C4-2B (cell line): ENCODE data around the gene TFF1.

Source experiments
- H3K27ac ChIP-seq: fragments of 450-650 bp; 2 replicates; pipeline ENCODE4 v1.5.1; 2017
- ZFX ChIP-seq: fragments of 450-650 bp; IDR thresholded peaks from 2 replicates; pipeline ENCODE4 v1.6.1; 2017
- TF ChIP-seq, protein P1 (sequence below): fragments of 450-650 bp; conservative IDR thresholded peaks from 2 replicates; pipeline ENCODE4 v1.5.1; 2017; ENCODE audit warnings: mild to moderate bottlenecking

The TFF1 gene

DNA sequence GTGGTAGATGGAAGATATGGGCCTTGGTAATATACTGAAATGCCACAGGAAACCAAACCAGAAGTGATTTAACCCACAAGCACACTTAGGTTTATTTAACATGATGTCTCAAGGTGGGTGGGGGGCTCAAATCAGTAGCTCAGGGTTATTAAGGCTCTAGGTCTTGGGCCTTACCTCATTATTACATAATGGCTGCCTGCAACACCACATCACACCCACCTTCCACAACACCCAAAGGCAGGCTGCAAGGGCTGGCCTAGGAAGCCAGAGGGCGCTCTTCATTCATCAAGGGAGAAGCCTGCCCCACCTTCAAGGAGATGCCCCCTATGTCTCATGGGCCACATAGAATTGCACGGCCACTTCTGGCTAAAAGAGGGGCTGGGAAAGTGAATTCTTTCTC is 6.0 kb downstream of the TFF1 start:
- TF ChIP-seq, protein P1, sequence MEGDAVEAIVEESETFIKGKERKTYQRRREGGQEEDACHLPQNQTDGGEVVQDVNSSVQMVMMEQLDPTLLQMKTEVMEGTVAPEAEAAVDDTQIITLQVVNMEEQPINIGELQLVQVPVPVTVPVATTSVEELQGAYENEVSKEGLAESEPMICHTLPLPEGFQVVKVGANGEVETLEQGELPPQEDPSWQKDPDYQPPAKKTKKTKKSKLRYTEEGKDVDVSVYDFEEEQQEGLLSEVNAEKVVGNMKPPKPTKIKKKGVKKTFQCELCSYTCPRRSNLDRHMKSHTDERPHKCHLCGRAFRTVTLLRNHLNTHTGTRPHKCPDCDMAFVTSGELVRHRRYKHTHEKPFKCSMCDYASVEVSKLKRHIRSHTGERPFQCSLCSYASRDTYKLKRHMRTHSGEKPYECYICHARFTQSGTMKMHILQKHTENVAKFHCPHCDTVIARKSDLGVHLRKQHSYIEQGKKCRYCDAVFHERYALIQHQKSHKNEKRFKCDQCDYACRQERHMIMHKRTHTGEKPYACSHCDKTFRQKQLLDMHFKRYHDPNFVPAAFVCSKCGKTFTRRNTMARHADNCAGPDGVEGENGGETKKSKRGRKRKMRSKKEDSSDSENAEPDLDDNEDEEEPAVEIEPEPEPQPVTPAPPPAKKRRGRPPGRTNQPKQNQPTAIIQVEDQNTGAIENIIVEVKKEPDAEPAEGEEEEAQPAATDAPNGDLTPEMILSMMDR, result no peak
- TF ChIP-seq ZFX, result no peak
- H3K27ac ChIP-seq, result no peak overlapping the region

DNA sequence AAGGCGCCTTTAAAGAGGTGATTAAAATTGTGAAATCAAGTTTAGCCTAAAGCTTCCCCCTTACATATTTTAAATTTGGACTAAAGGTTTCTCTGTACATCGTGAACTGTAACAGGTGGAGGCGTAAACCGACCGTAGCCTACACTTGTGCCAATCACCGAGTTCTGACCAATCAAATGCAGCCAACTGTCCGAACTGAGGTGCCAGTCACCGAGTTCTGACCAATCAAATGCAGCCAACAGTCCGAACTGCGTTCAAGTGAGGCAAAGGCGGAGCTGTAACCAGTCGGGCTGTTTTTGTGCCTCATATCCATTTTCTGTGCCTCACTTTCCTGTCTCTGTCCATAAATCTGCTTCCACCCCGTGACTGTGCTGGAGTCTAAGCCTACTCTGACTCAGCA is 7.4 kb downstream of the TFF1 start:
- TF ChIP-seq, protein P1, result no peak
- TF ChIP-seq ZFX, result no peak
- no peak overlapping the region for H3K27ac ChIP-seq

GRCh38 chr21:42358261-42358660 is 8.1 kb downstream of the TFF1 start:
- TF ChIP-seq, protein P1, result no peak
- no peak for TF ChIP-seq ZFX
- no peak overlapping the region for H3K27ac ChIP-seq

GRCh38 chr21:42357307-42357706 is 9.0 kb downstream of the TFF1 start:
- TF ChIP-seq, protein P1, result no peak
- no peak for TF ChIP-seq ZFX

GRCh38 chr21:42356650-42357049 is 9.7 kb downstream of the TFF1 start:
- TF ChIP-seq, protein P1, result no peak
- no peak for TF ChIP-seq ZFX
- H3K27ac ChIP-seq, result no peak overlapping the region

More at GRCh38 chr21:42357307-42357706, 9.0 kb downstream of the TFF1 start:
- H3K27ac ChIP-seq, result no peak overlapping the region

- TF ChIP-seq ZFX, result no peak
- no peak overlapping the region for H3K27ac ChIP-seq
Observed at GRCh38 chr21:42356046-42356445, 10.3 kb downstream of the TFF1 start.

- no peak overlapping the region for H3K27ac ChIP-seq
- TF ChIP-seq, protein P1, result no peak
- no peak for TF ChIP-seq ZFX
Observed at GRCh38 chr21:42353623-42354022, 12.7 kb downstream of the TFF1 start.

GRCh38 chr21:42352441-42353095 is 13.8 kb downstream of the TFF1 start:
- TF ChIP-seq, protein P1, result no peak
- TF ChIP-seq ZFX, result no peak

More at GRCh38 chr21:42352441-42353095, 13.8 kb downstream of the TFF1 start:
- H3K27ac ChIP-seq, result no peak overlapping the region
